Adrenal gland (tissue), 12 donors: ENCODE results near the gene ANKS1A. TPM values are rescaled to one million over a fixed set of nuclear protein-coding genes. Genes with fewer than 3 reads are reported as not detected.

Source experiments
- DNase-seq, 7 donors: peaks; one replicate each; pipeline ENCODE4 v3.0.0-alpha.2; 2019 to 2020
- H3K27ac ChIP-seq, 5 donors: fragments of 200-600 bp; sonication (generic) in 4 of 5; 1 replicate in 3 of 5; 2 replicates in 2 of 5; pipeline versions ENCODE4 v1.5.1 to v1.8.0; 2016 to 2020; ENCODE audit warnings: mild to moderate bottlenecking in 1 of 5
- H3K27me3 ChIP-seq: fragments of 200-600 bp; 2 replicates; pipeline ENCODE4 v1.8.0; 2021
- H3K36me3 ChIP-seq, 2 donors: fragments of 200-600 bp; replicated peaks in 1 of 2; 1 replicate in 1 of 2; 2 replicates in 1 of 2; pipeline versions ENCODE4 v1.5.1 to v1.8.0; 2018 to 2022
- H3K4me1 ChIP-seq, 2 donors: fragments of 200-600 bp; replicated peaks in 1 of 2; 1 replicate in 1 of 2; 2 replicates in 1 of 2; pipeline versions ENCODE4 v1.5.1 to v1.8.0; 2018 to 2021
- H3K4me3 ChIP-seq, 4 donors: fragments of 200-600 bp; sonication (generic) in 3 of 4; one replicate each; pipeline ENCODE4 v1.5.1; 2016 to 2018
- H3K9me3 ChIP-seq, 3 donors: fragments of 200-600 bp; sonication (generic) in 1 of 3; replicated peaks in 1 of 3; 1 replicate in 2 of 3; 2 replicates in 1 of 3; pipeline versions ENCODE4 v1.5.1 to v1.8.0; 2016 to 2021
- CTCF ChIP-seq, 6 experiments: fragments of 450-650 bp in 4 of 6; fragments of 200-600 bp in 2 of 6; sonication (generic) in 1 of 6; IDR thresholded peaks; 1 replicate in 5 of 6; 2 replicates in 1 of 6; pipeline versions ENCODE4 v1.5.1 to v1.8.0; 2016 to 2021; ENCODE audit warnings: antibody characterized with exemption in 6 of 6, mild to moderate bottlenecking in 2 of 6, moderate library complexity in 1 of 6
- POLR2A ChIP-seq, 2 donors: fragments of 450-650 bp; IDR thresholded peaks; one replicate each; pipeline ENCODE4 v1.6.1; 2017; ENCODE audit warnings: antibody characterized with exemption in 2 of 2, mild to moderate bottlenecking in 2 of 2, moderate library complexity in 1 of 2
- WGBS, 4 donors: extraction: QIAGEN DNeasy Blood & Tissue Kit in 2 of 4; methylation state at CpG; one replicate each; pipeline versions ENCODE4 v1.1.5 to v1.1.7; 2013 to 2017; 5-methylcytosine and 5-hydroxymethylcytosine counted together
- intact Hi-C, 2 donors: fragments of 100-400 bp; cut with DNase I; formaldehyde crosslinking; loops; one replicate each; pipeline versions ENCODE4 v1.14.1 to v1.15.0; 2022 to 2023
- polyA plus RNA-seq, 3 donors: library from polyadenylated mRNA; stranded (reverse); fragments of 200-250 nt in 2 of 3; fragments of 350-450 nt in 1 of 3; fragmentation: Illumina TruSeq in 1 of 3; extraction: RNeasy Lipid Tissue Mini Kit (QIAGEN cat#74804) in 1 of 3; gene quantifications; one replicate each; pipeline ENCODE4 v1.2.3, GENCODE V29; 2013 to 2014
- total RNA-seq, 9 donors: library from RNA; depleted of rRNA in 4 of 9; stranded (reverse); fragments of >200 nt in 4 of 9; fragments of 120-200 nt in 1 of 9; fragmentation: NEBNext Ultra II Directional in 1 of 9; extraction: Animal tissue kit (Norgen Biotek cat#: 25700) in 1 of 9; gene quantifications; one replicate each; pipeline versions ENCODE4 v1.1.0 to v1.2.4, GENCODE V29; 2013 to 2023
- donor health status: healthy with polysubstance abuse.
- donor health status: Bipolar disorder and iron deficiency.
- donor health status: DM: yes; HTN: yes; CAD: no.
- donor health status: DM: no; HTN: no; CAD: no.
- donor health status: DM: no; HTN: no; CAD: no.
- donor health status: DM: yes; HTN: yes; CAD: no.

Gene ANKS1A
- total and polyA plus RNA-seq, 12 donors, result 11.7 to 68.0 (median 42.4) TPM

GRCh38 chr6:35048031-35048613 lies 159.1 kb downstream of the ANKS1A start:
- Histone ChIP-seq H3K9me3 (no peaks in the 10 kb centered on the region), H3K27ac (peak overlapping the region; percentile 69 to 96 (median 88)), H3K4me1 (peaks cover 62 to 98% of the 10 kb centered on the region in 2 donors), H3K4me3 (peak overlapping the region in 1 of 4 donors; percentile 14), H3K27me3 (no peaks in the 10 kb centered on the region), H3K36me3 (peaks cover 0 to 8% of the 10 kb centered on the region in 2 donors)
- intact Hi-C loops, result no loop called here
- DNase-seq, result peak; percentile 64 to 88 (median 81)
- WGBS, 4 donors, result 46 to 51% (median 49%) methylated on average over 12 of the region's 12 CpGs
- TF ChIP-seq POLR2A (IDR thresholded peaks at IDR 0.05) (no peak), CTCF (IDR thresholded peaks at IDR 0.05) (no peak)

GRCh38 chr6:35048631-35049083 lies 159.6 kb downstream of the ANKS1A start:
- Histone ChIP-seq H3K27me3 (no peaks in the 10 kb centered on the region), H3K9me3 (no peaks in the 10 kb centered on the region), H3K4me1 (peaks cover 62 to 96% of the 10 kb centered on the region in 2 donors), H3K27ac (peak overlapping the region; percentile 69 to 96 (median 88)), H3K36me3 (peaks cover 0 to 9% of the 10 kb centered on the region in 2 donors), H3K4me3 (peak overlapping the region in 1 of 4 donors; percentile 14)
- WGBS, 4 donors, result 28 to 53% (median 49%) methylated on average over 2 to 11 of the region's 11 CpGs
- intact Hi-C loops, result no loop called here
- TF ChIP-seq POLR2A (IDR thresholded peaks at IDR 0.05) (peak in 1 of 2 donors; percentile 12), CTCF (IDR thresholded peaks at IDR 0.05) (peak in 3 of 6 experiments; percentile 9 to 26 (median 9))
- peak; percentile 56 to 84 (median 59) for DNase-seq

GRCh38 chr6:35049156-35049735 lies 160.2 kb downstream of the ANKS1A start:
- peak in 1 of 6 experiments; percentile 1 for TF ChIP-seq CTCF (IDR thresholded peaks at IDR 0.05)
- no peak for TF ChIP-seq POLR2A (IDR thresholded peaks at IDR 0.05)
- 79 to 88% (median 85%) methylated on average over 10 of the region's 10 CpGs for WGBS, 4 donors
- Histone ChIP-seq H3K4me3 (no peak overlapping the region), H3K4me1 (peaks cover 59 to 90% of the 10 kb centered on the region in 2 donors), H3K9me3 (no peaks in the 10 kb centered on the region), H3K36me3 (peaks cover 0 to 15% of the 10 kb centered on the region in 2 donors), H3K27me3 (no peaks in the 10 kb centered on the region), H3K27ac (peak overlapping the region in 4 of 5 donors; percentile 85 to 96 (median 90))
- no peak for DNase-seq
- intact Hi-C loops, result no loop called here

GRCh38 chr6:35049900-35050756 lies 161.1 kb downstream of the ANKS1A start:
- 63 to 66% (median 64%) methylated on average over 10 of the region's 10 CpGs for WGBS, 4 donors

More at GRCh38 chr6:35049900-35050756, 161.1 kb downstream of the ANKS1A start:
- TF ChIP-seq POLR2A (IDR thresholded peaks at IDR 0.05), result no peak
- no peak for TF ChIP-seq CTCF (IDR thresholded peaks at IDR 0.05)
- intact Hi-C loops, result no loop called here
- H3K4me3 ChIP-seq, result no peak overlapping the region
- no peaks in the 10 kb centered on the region for H3K27me3 ChIP-seq
- H3K36me3 ChIP-seq, result peaks cover 0 to 23% of the 10 kb centered on the region in 2 donors
- H3K9me3 ChIP-seq, result no peaks in the 10 kb centered on the region
- peak overlapping the region in 4 of 5 donors; percentile 85 to 96 (median 90) for H3K27ac ChIP-seq
- DNase-seq, result peak in 2 of 7 donors; percentile 34 to 67
- peaks cover 53 to 81% of the 10 kb centered on the region in 2 donors for H3K4me1 ChIP-seq
